ENCODE data around the gene UGT1A4. TPM values are rescaled to one million over a fixed set of nuclear protein-coding genes. Genes with fewer than 3 reads are reported as not detected.

Gene UGT1A4
- total RNA-seq, 1 donor, result not detected

GRCh38 chr2:233818639-233819621, 100.4 kb downstream of the UGT1A4 start:
- Histone ChIP-seq H3K79me2 (ENCODE audit: insufficient read depth, low read length) (no peaks in the 10 kb centered on the region), H3K36me3 (ENCODE audit: insufficient read depth, low read length) (no peaks in the 10 kb centered on the region), H3K27ac (ENCODE audit: low read depth, low read length) (no peak overlapping the region), H2AFZ (ENCODE audit: low read length) (no peak overlapping the region), H3K9me3 (ENCODE audit: low read depth, low read length) (no peaks in the 10 kb centered on the region), H3K4me2 (ENCODE audit: insufficient read depth, low read length) (no peak overlapping the region), H3K4me3 (ENCODE audit: insufficient read depth, low read length) (no peak overlapping the region), H3K4me1 (ENCODE audit: insufficient read depth, low read length) (no peaks in the 10 kb centered on the region), H4K20me1 (ENCODE audit: insufficient read depth, low read length) (no peaks in the 10 kb centered on the region), H3K27me3 (ENCODE audit: insufficient read depth, low read length) (peaks cover 10% of the 10 kb centered on the region)
- no peak for TF ChIP-seq CTCF (IDR thresholded peaks at IDR 0.05; ENCODE audit: extremely low read depth, low read depth, low read length)
- DNase-seq (ENCODE audit: insufficient read length, low spot score, missing footprints), result peak; percentile 65

- no peak for TF ChIP-seq CTCF (IDR thresholded peaks at IDR 0.05; ENCODE audit: extremely low read depth, low read depth, low read length)
- Histone ChIP-seq H3K79me2 (ENCODE audit: insufficient read depth, low read length) (no peaks in the 10 kb centered on the region), H2AFZ (ENCODE audit: low read length) (no peak overlapping the region), H3K27me3 (ENCODE audit: insufficient read depth, low read length) (peaks cover 10% of the 10 kb centered on the region), H4K20me1 (ENCODE audit: insufficient read depth, low read length) (no peaks in the 10 kb centered on the region), H3K4me2 (ENCODE audit: insufficient read depth, low read length) (no peak overlapping the region), H3K4me3 (ENCODE audit: insufficient read depth, low read length) (no peak overlapping the region), H3K9me3 (ENCODE audit: low read depth, low read length) (no peaks in the 10 kb centered on the region), H3K4me1 (ENCODE audit: insufficient read depth, low read length) (no peaks in the 10 kb centered on the region), H3K36me3 (ENCODE audit: insufficient read depth, low read length) (no peaks in the 10 kb centered on the region), H3K27ac (ENCODE audit: low read depth, low read length) (no peak overlapping the region)
- DNase-seq (ENCODE audit: insufficient read length, low spot score, missing footprints), result peak; percentile 65
Observed at GRCh38 chr2:233819884-233820773, 101.6 kb downstream of the UGT1A4 start.

- H4K20me1 ChIP-seq (ENCODE audit: insufficient read depth, low read length), result no peaks in the 10 kb centered on the region
Observed at GRCh38 chr2:233820774-233821105, 102.2 kb downstream of the UGT1A4 start.

More at GRCh38 chr2:233820774-233821105, 102.2 kb downstream of the UGT1A4 start:
- no peaks in the 10 kb centered on the region for H3K9me3 ChIP-seq (ENCODE audit: low read depth, low read length)
- H3K36me3 ChIP-seq (ENCODE audit: insufficient read depth, low read length), result no peaks in the 10 kb centered on the region
- H3K79me2 ChIP-seq (ENCODE audit: insufficient read depth, low read length), result no peaks in the 10 kb centered on the region
- no peak overlapping the region for H3K4me2 ChIP-seq (ENCODE audit: insufficient read depth, low read length)
- peak; percentile 72 for DNase-seq (ENCODE audit: insufficient read length, low spot score, missing footprints)
- H3K27ac ChIP-seq (ENCODE audit: low read depth, low read length), result no peak overlapping the region
- no peaks in the 10 kb centered on the region for H3K4me1 ChIP-seq (ENCODE audit: insufficient read depth, low read length)
- no peak for TF ChIP-seq CTCF (IDR thresholded peaks at IDR 0.05; ENCODE audit: extremely low read depth, low read depth, low read length)
- no peak overlapping the region for H3K4me3 ChIP-seq (ENCODE audit: insufficient read depth, low read length)
- peaks cover 10% of the 10 kb centered on the region for H3K27me3 ChIP-seq (ENCODE audit: insufficient read depth, low read length)
- no peak overlapping the region for H2AFZ ChIP-seq (ENCODE audit: low read length)
